PC-9 (cell line): ENCODE data around the gene GNAS. TPM values are rescaled to one million over a fixed set of nuclear protein-coding genes. Genes with fewer than 3 reads are reported as not detected.

Experiments used
- BruUV-seq: library from RNA; stranded (reverse); fragments of 400-500 nt; replicated peaks from 2 replicates; lab custom pipeline; 2021; lab: Mats Ljungman, UMichigan
- CTCF ChIA-PET: fragments of 300-600 bp; sonication (Branson Sonifier 250); formaldehyde crosslinking; loops from one replicate; lab custom pipeline; 2022; ENCODE audit warnings: antibody characterized with exemption; lab: Charles Lee
- POLR2A ChIA-PET: fragments of 300-600 bp; sonication (Branson Sonifier 250); formaldehyde crosslinking; loops from one replicate; lab custom pipeline; 2022; ENCODE audit warnings: antibody characterized with exemption; ENCODE audit not compliant: unreplicated experiment; lab: Charles Lee
- DNase-seq, 2 experiments: peaks; one replicate each; pipeline versions ENCODE4 v3.0.0 to v3.0.0-alpha.2; 2015 to 2022; ENCODE audit warnings: mixed read lengths in 1 of 2
- H2AFZ ChIP-seq: fragments of 200-600 bp; sonication (generic); 2 replicates; pipeline ENCODE4 v1.8.1; 2017; ENCODE audit warnings: antibody characterized with exemption
- H3F3A ChIP-seq: fragments of 200-600 bp; sonication (generic); 2 replicates; pipeline ENCODE4 v1.8.1; 2017; ENCODE audit warnings: antibody characterized with exemption, mild to moderate bottlenecking, low read depth; ENCODE audit not compliant: insufficient read depth
- H3K27ac ChIP-seq: fragments of 200-600 bp; sonication (generic); 2 replicates; pipeline ENCODE4 v1.6.1; 2016; ENCODE audit warnings: mixed run types
- H3K27me3 ChIP-seq: fragments of 200-600 bp; sonication (generic); 2 replicates; pipeline ENCODE4 v1.6.1; 2016; ENCODE audit warnings: low read depth, mixed run types; ENCODE audit not compliant: insufficient read depth
- H3K36me3 ChIP-seq: fragments of 200-600 bp; sonication (generic); 2 replicates; pipeline ENCODE4 v1.6.1; 2016; ENCODE audit warnings: low read depth, mixed run types
- H3K4me1 ChIP-seq: fragments of 200-600 bp; sonication (generic); replicated peaks from 2 replicates; pipeline ENCODE4 v1.6.1; 2016; ENCODE audit warnings: mixed run types; ENCODE audit not compliant: insufficient read depth
- H3K4me2 ChIP-seq: fragments of 200-600 bp; sonication (generic); 2 replicates; pipeline ENCODE4 v1.6.1; 2017; ENCODE audit warnings: mixed run types
- H3K4me3 ChIP-seq: fragments of 200-600 bp; sonication (generic); 2 replicates; pipeline ENCODE4 v1.6.1; 2016; ENCODE audit warnings: mixed run types
- H3K79me2 ChIP-seq: fragments of 200-600 bp; sonication (generic); 2 replicates; pipeline ENCODE4 v1.6.1; 2017; ENCODE audit warnings: low read depth, mixed run types
- H3K9me2 ChIP-seq: fragments of 200-600 bp; sonication (generic); 2 replicates; pipeline ENCODE4 v1.8.1; 2017; ENCODE audit warnings: mild to moderate bottlenecking; ENCODE audit not compliant: insufficient read depth
- H3K9me3 ChIP-seq: fragments of 200-600 bp; sonication (generic); 2 replicates; pipeline ENCODE4 v1.8.1; 2016; ENCODE audit warnings: low read depth; ENCODE audit not compliant: insufficient read depth
- H4K20me1 ChIP-seq: fragments of 200-600 bp; sonication (generic); 2 replicates; pipeline ENCODE4 v1.8.1; 2017; ENCODE audit not compliant: insufficient read depth
- EZH2 ChIP-seq: fragments of 200-600 bp; sonication (generic); IDR thresholded peaks from 2 replicates; pipeline ENCODE4 v1.8.0; 2017; ENCODE audit warnings: antibody characterized with exemption, low read depth
- intact Hi-C: fragments of 100-400 bp; cut with micrococcal nuclease; formaldehyde crosslinking; loops from one replicate; pipeline ENCODE4 v1.10.0; 2022; ENCODE audit not compliant: unreplicated experiment
- total RNA-seq: library from RNA; stranded (reverse); gene quantifications from 2 replicates; pipeline ENCODE4 v1.2.3, GENCODE V29; 2021
- TF ChIP-seq, protein P1 (sequence below): fragments of 200-600 bp; sonication (generic); conservative IDR thresholded peaks from 2 replicates; pipeline ENCODE4 v1.6.1; 2017; ENCODE audit warnings: mixed run types, antibody characterized with exemption, mild to moderate bottlenecking, moderate library complexity

GNAS gene
- total RNA-seq, 1 experiment from 2014 or later, result 929 TPM

DNA sequence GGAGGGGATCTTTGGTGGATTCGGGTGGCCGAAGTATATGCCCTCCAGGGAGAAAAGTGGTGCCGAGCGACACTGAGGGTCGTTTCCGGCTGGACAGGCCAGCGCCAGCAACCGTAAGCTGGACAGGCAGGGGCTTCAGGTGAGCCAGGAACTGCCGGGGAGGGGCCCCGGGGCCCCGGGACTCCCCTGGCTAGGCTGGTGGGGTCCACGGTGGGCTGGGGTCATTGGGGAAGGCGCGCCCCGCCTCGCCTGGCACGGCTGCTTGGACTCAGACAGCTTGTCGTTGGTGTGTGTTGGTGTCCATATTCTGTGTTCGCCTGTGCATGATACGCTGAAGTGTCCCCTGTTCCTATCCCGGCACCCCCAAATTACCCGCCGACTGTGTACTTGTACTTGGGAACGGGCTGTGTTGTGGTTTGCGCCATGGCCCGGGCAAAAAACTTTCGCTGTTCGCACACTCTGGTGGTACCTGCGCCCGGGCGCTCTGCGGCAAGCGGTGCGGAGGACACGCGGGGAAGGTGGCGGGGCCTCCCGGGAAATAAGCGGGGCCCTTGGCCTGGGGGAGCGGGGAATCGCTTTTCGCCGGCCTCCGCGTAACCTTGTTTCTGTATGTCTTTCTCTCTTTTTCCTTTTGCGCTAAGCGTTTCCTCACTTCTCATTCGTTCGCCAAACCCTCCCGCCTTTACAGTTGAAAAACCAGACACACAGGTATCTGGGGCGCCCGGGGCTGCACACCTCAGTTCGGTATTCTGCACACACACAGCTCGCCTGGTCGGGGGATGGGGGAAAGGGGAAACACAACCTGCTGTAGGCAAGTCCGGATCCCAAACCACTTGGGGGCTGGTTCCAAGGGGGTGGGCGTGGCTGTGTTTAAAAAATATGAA, 3.2 kb downstream of the GNAS start:
- intact Hi-C loops, result no loop called here
- DNase-seq, result peak; percentile 74 to 84
- H2AFZ ChIP-seq, result peak overlapping the region; percentile 71
- H3K4me1 ChIP-seq, result peaks cover 16% of the 10 kb centered on the region
- BruUV-seq, result no TSS peak
- no peaks in the 10 kb centered on the region for H4K20me1 ChIP-seq
- H3F3A ChIP-seq, result no peaks in the 10 kb centered on the region
- peak overlapping the region; percentile 79 for H3K4me2 ChIP-seq
- H3K27me3 ChIP-seq, result peaks cover 21% of the 10 kb centered on the region
- CTCF ChIA-PET, result interaction anchor here (0.6 kb wide), 1 partner anchor 177 kb away, joined by 5 read pairs; no protein-coding TSS in a partner anchor
- H3K27ac ChIP-seq, result peak overlapping the region; percentile 40; the same call in 1 of the 2 replicates
- H3K4me3 ChIP-seq, result peak overlapping the region; percentile 50; the same call in 1 of the 2 replicates
- H3K9me3 ChIP-seq, result no peaks in the 10 kb centered on the region
- H3K9me2 ChIP-seq, result no peaks in the 10 kb centered on the region
- TF ChIP-seq, protein P1, sequence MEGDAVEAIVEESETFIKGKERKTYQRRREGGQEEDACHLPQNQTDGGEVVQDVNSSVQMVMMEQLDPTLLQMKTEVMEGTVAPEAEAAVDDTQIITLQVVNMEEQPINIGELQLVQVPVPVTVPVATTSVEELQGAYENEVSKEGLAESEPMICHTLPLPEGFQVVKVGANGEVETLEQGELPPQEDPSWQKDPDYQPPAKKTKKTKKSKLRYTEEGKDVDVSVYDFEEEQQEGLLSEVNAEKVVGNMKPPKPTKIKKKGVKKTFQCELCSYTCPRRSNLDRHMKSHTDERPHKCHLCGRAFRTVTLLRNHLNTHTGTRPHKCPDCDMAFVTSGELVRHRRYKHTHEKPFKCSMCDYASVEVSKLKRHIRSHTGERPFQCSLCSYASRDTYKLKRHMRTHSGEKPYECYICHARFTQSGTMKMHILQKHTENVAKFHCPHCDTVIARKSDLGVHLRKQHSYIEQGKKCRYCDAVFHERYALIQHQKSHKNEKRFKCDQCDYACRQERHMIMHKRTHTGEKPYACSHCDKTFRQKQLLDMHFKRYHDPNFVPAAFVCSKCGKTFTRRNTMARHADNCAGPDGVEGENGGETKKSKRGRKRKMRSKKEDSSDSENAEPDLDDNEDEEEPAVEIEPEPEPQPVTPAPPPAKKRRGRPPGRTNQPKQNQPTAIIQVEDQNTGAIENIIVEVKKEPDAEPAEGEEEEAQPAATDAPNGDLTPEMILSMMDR, result no peak
- no peak for TF ChIP-seq EZH2
- POLR2A ChIA-PET, result no interaction called here
- H3K79me2 ChIP-seq, result no peaks in the 10 kb centered on the region
- no peaks in the 10 kb centered on the region for H3K36me3 ChIP-seq

GRCh38 chr20:58863044-58863790, 10.7 kb downstream of the GNAS start:
- ChIA-PET POLR2A (no interaction called here), CTCF (interaction anchor here (0.6 to 0.7 kb wide), 2 partner anchors 12 to 208 kb away, joined by 3 to 10 read pairs; no protein-coding TSS in a partner anchor)
- Histone ChIP-seq H3K4me2 (no peak overlapping the region), H3F3A (no peaks in the 10 kb centered on the region), H3K27me3 (peaks cover 19% of the 10 kb centered on the region), H3K9me2 (no peaks in the 10 kb centered on the region), H3K27ac (no peak overlapping the region), H3K36me3 (no peaks in the 10 kb centered on the region), H3K4me3 (no peak overlapping the region), H4K20me1 (no peaks in the 10 kb centered on the region), H3K79me2 (no peaks in the 10 kb centered on the region), H3K9me3 (no peaks in the 10 kb centered on the region), H3K4me1 (0 out of 2 replicates have a peak, but pooled peaks cover 7% of the 10 kb centered on the region), H2AFZ (no peak overlapping the region)
- intact Hi-C loops, result loop anchor here (10.0 kb wide), 1 partner anchor 628 kb away; no protein-coding TSS in a partner anchor
- BruUV-seq, result no TSS peak
- no peak for DNase-seq
- TF ChIP-seq, protein P1, result no peak
- no peak for TF ChIP-seq EZH2

- no peak overlapping the region for H3K4me3 ChIP-seq
- CTCF ChIA-PET, result no interaction called here
- intact Hi-C loops, result loop anchor here (10.0 kb wide), 1 partner anchor 630 kb away; no protein-coding TSS in a partner anchor
Observed at GRCh38 chr20:58864346-58864745, 11.8 kb downstream of the GNAS start.

More at GRCh38 chr20:58864346-58864745, 11.8 kb downstream of the GNAS start:
- Histone ChIP-seq H3K27ac (no peak overlapping the region), H3K36me3 (no peaks in the 10 kb centered on the region), H3K9me3 (no peaks in the 10 kb centered on the region), H4K20me1 (no peaks in the 10 kb centered on the region), H3K27me3 (peaks cover 8% of the 10 kb centered on the region), H3F3A (no peaks in the 10 kb centered on the region), H2AFZ (no peak overlapping the region), H3K4me1 (0 out of 2 replicates have a peak, but pooled peaks cover 7% of the 10 kb centered on the region), H3K4me2 (no peak overlapping the region), H3K9me2 (no peaks in the 10 kb centered on the region), H3K79me2 (no peaks in the 10 kb centered on the region)
- TF ChIP-seq EZH2, result no peak
- TF ChIP-seq, protein P1, result peak; percentile 64
- POLR2A ChIA-PET, result no interaction called here
- BruUV-seq, result no TSS peak
- DNase-seq, result no peak
